Mucosa of stomach (tissue), 1 donor: ENCODE measurements around the gene MUC6.

Experiments used
- H3K27me3 ChIP-seq: one replicate; pipeline ENCODE4 v1.7.0; 2013; ENCODE audit warnings: mild to moderate bottlenecking, low read length; ENCODE audit not compliant: control insufficient read depth, insufficient read depth
- H3K36me3 ChIP-seq: one replicate; pipeline ENCODE4 v1.7.0; 2013; ENCODE audit warnings: low read length; ENCODE audit not compliant: control insufficient read depth, insufficient read depth
- H3K4me1 ChIP-seq: one replicate; pipeline ENCODE4 v1.7.0; 2013; ENCODE audit warnings: mild to moderate bottlenecking, low read length; ENCODE audit not compliant: control insufficient read depth, insufficient read depth
- H3K4me3 ChIP-seq: one replicate; pipeline ENCODE4 v1.7.0; 2013; ENCODE audit warnings: low read length
- H3K9ac ChIP-seq: one replicate; pipeline ENCODE4 v1.7.0; 2013; ENCODE audit warnings: mild to moderate bottlenecking, low read length, moderate library complexity
- H3K9me3 ChIP-seq: one replicate; pipeline ENCODE4 v1.7.0; 2013; ENCODE audit warnings: mild to moderate bottlenecking, low read length, moderate library complexity; ENCODE audit not compliant: control insufficient read depth
- donor health status: Pancreatic carcinoma.

Gene MUC6

DNA sequence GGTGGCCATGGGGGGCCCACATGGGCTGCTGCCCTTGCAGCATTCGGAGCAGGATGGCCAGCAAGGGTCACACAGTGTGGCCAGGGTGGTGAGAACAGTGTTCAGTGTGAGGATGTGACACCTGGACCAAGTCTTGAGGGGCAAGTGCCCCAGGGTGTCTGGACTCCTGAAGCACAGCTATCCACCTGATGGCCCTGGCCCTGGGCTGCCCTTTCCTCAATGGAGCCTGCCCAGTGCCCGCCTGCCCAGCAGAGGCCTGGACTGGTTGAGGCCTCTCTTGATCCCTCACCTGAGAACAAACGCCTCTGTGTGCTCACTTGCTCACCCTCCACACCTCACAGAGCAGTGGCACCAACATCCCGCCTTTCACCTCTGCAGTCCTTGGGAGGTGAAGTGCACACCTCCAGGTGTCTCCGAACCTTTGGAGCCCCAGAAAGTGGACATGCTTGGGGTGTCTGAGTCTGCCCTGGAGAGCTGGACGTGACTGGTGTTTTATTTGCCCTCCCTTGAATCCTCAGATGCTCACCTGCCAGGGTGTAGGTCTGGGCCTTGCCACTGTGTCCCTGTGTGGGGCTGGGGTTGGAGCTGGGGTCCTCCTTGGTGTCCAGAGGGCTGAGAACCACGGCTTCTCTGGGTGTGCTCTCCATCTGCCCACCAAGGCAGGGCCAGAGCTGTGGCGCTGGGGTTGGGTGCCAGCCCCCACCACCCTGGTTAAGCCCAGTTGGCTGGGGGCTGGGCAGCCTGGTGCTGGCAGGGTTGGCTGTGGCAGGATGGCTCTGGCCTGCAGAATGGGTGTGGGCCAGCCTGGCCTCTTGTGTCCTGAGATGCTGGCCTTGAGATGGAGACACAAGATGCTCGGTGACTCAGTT, 34.3 kb upstream of the MUC6 start:
- Histone ChIP-seq H3K27me3 (peaks cover 7% of the 10 kb centered on the region), H3K9me3 (no peaks in the 10 kb centered on the region), H3K4me3 (no peak overlapping the region), H3K9ac (no peak overlapping the region), H3K36me3 (no peaks in the 10 kb centered on the region), H3K4me1 (peaks cover 20% of the 10 kb centered on the region)

DNA sequence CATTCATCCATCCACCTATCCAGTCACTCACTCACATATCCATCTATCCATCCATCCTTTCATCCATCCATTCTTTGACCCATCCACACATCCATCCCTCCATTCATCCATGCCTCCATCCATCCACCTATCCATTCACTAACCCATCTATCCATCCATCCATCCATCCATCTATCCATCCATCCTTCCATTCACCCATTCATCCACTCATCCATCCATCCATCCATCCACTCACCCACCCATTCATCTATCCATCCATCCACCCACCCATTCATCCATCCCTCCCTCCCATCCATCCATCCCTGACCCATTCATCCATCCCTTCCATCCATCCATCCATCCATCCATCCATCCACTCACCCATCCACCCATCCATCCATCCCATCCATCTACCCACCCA, 33.2 kb upstream of the MUC6 start:
- no peak overlapping the region for H3K9ac ChIP-seq
- peaks cover 7% of the 10 kb centered on the region for H3K27me3 ChIP-seq

GRCh38 chr11:1067812-1068496, 31.4 kb upstream of the MUC6 start:
- no peaks in the 10 kb centered on the region for H3K9me3 ChIP-seq
- H3K4me1 ChIP-seq = peaks cover 4% of the 10 kb centered on the region
- peaks cover 2% of the 10 kb centered on the region for H3K27me3 ChIP-seq
- H3K36me3 ChIP-seq = no peaks in the 10 kb centered on the region
- H3K9ac ChIP-seq = no peak overlapping the region
- no peak overlapping the region for H3K4me3 ChIP-seq

More for the DNA sequence above, 33.2 kb upstream of the MUC6 start:
- H3K4me3 ChIP-seq = no peak overlapping the region
- H3K4me1 ChIP-seq = peaks cover 20% of the 10 kb centered on the region
- H3K9me3 ChIP-seq = no peaks in the 10 kb centered on the region
- H3K36me3 ChIP-seq = no peaks in the 10 kb centered on the region

GRCh38 chr11:1064167-1064566, 27.6 kb upstream of the MUC6 start:
- Histone ChIP-seq H3K9ac (no peak overlapping the region), H3K4me1 (peaks cover 13% of the 10 kb centered on the region), H3K4me3 (no peak overlapping the region), H3K9me3 (no peaks in the 10 kb centered on the region), H3K36me3 (no peaks in the 10 kb centered on the region), H3K27me3 (no peaks in the 10 kb centered on the region)

GRCh38 chr11:1062075-1062820, 25.7 kb upstream of the MUC6 start:
- H3K9ac ChIP-seq = no peak overlapping the region
- H3K27me3 ChIP-seq = peaks cover 4% of the 10 kb centered on the region
- peaks cover 13% of the 10 kb centered on the region for H3K4me1 ChIP-seq
- H3K36me3 ChIP-seq = no peaks in the 10 kb centered on the region
- no peak overlapping the region for H3K4me3 ChIP-seq
- no peaks in the 10 kb centered on the region for H3K9me3 ChIP-seq

- Histone ChIP-seq H3K27me3 (peaks cover 4% of the 10 kb centered on the region), H3K9me3 (no peaks in the 10 kb centered on the region), H3K4me1 (peaks cover 13% of the 10 kb centered on the region), H3K4me3 (no peak overlapping the region), H3K9ac (no peak overlapping the region), H3K36me3 (no peaks in the 10 kb centered on the region)
These were observed 24.5 kb upstream of the MUC6 start for GRCh38 chr11:1060852-1061616.

GRCh38 chr11:1060410-1060809, 23.9 kb upstream of the MUC6 start:
- Histone ChIP-seq H3K9me3 (no peaks in the 10 kb centered on the region), H3K9ac (peak overlapping the region; percentile 1), H3K36me3 (no peaks in the 10 kb centered on the region), H3K4me1 (peaks cover 13% of the 10 kb centered on the region), H3K27me3 (peaks cover 4% of the 10 kb centered on the region), H3K4me3 (no peak overlapping the region)

DNA sequence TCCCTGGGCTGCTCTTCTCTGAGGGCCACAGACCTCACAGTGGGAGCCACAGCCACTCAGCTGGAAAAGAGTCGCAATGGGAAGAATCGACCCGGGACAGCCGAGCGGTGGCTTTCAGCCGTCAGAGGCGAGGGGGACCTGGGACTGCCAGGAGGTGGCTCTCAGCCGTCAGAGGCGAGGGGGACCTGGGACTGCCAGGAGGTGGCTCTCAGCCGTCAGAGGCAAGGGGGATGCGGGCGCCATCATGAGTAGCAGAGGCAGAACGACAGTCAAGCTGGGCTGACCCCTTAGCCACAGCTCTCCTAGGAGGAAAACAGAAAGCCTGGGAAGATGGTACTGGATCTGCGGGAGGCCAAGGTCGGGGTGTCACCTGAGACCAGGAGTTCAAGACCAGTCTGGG, 23.2 kb upstream of the MUC6 start:
- no peak overlapping the region for H3K9ac ChIP-seq
- no peaks in the 10 kb centered on the region for H3K36me3 ChIP-seq
- H3K4me3 ChIP-seq = no peak overlapping the region
- peaks cover 15% of the 10 kb centered on the region for H3K4me1 ChIP-seq
- no peaks in the 10 kb centered on the region for H3K9me3 ChIP-seq
- peaks cover 5% of the 10 kb centered on the region for H3K27me3 ChIP-seq

DNA sequence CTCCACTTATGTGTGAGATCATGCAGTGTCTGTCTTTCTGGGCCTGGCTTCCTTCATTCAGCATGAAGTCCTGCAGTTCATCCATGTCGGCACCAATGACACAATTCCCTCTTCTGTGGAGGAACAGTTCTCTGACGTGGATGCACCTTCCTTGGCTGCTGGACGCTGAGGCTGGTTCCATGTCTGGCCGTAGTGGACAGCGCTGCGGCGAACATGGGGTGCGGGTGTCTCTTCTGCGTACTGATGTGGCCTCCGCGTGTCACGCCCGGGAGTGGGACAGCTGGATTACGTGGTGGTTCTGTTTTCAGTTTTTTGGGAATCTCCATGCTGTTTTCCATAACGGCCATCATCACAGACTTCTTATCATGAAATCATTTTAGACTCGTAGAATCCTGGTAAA, 21.3 kb upstream of the MUC6 start:
- Histone ChIP-seq H3K4me3 (no peak overlapping the region), H3K27me3 (peaks cover 24% of the 10 kb centered on the region), H3K9ac (no peak overlapping the region), H3K4me1 (peaks cover 34% of the 10 kb centered on the region), H3K9me3 (no peaks in the 10 kb centered on the region), H3K36me3 (no peaks in the 10 kb centered on the region)

GRCh38 chr11:1055990-1056771, 19.7 kb upstream of the MUC6 start:
- peaks cover 33% of the 10 kb centered on the region for H3K27me3 ChIP-seq
- no peaks in the 10 kb centered on the region for H3K9me3 ChIP-seq
- H3K9ac ChIP-seq = no peak overlapping the region
- H3K4me1 ChIP-seq = peaks cover 38% of the 10 kb centered on the region
- H3K4me3 ChIP-seq = no peak overlapping the region
- H3K36me3 ChIP-seq = no peaks in the 10 kb centered on the region

- Histone ChIP-seq H3K36me3 (no peaks in the 10 kb centered on the region), H3K9me3 (no peaks in the 10 kb centered on the region), H3K4me3 (no peak overlapping the region), H3K4me1 (peaks cover 36% of the 10 kb centered on the region), H3K27me3 (peaks cover 41% of the 10 kb centered on the region), H3K9ac (no peak overlapping the region)
These were observed 18.7 kb upstream of the MUC6 start for GRCh38 chr11:1055109-1055703.
